H1 (cell line): ENCODE results near the gene ANKRD40. TPM values are rescaled to one million over a fixed set of nuclear protein-coding genes. Genes with fewer than 3 reads are reported as not detected.

Source experiments
- CTCF ChIA-PET: fragments of 300-600 bp; sonication (Branson Sonifier 250); formaldehyde crosslinking; loops from one replicate; lab custom pipeline; 2021; ENCODE audit not compliant: partially characterized antibody; lab: Charles Lee
- POLR2A ChIA-PET: fragments of 300-600 bp; sonication (Branson Sonifier 250); formaldehyde crosslinking; loops from one replicate; lab custom pipeline; 2021; ENCODE audit warnings: inconsistent platforms; ENCODE audit not compliant: partially characterized antibody; lab: Charles Lee
- DNase-seq, 2 experiments: peaks; one replicate each; pipeline versions ENCODE4 v3.0.0 to v3.0.0-alpha.2; 2010 to 2022; ENCODE audit warnings: low spot score in 2 of 2, low read depth in 1 of 2, mixed read lengths in 1 of 2
- FAIRE-seq: peaks from 2 replicates; lab custom pipeline; 2011; peaks lifted over from hg19 to GRCh38; lab: Jason Lieb, UNC
- H2AFZ ChIP-seq: 2 replicates; pipeline ENCODE4 v1.8.1; 2012; ENCODE audit warnings: low read length, inconsistent platforms
- H2AK5ac ChIP-seq: 2 replicates; pipeline ENCODE4 v1.6.1; 2013; ENCODE audit warnings: low read depth, low read length
- H2BK120ac ChIP-seq: replicated peaks from 2 replicates; pipeline ENCODE3; 2013; ENCODE audit warnings: low read depth, low read length, inconsistent platforms
- H2BK12ac ChIP-seq: 2 replicates; pipeline ENCODE4 v1.6.1; 2013; ENCODE audit warnings: low read depth, low read length
- H2BK15ac ChIP-seq: 2 replicates; pipeline ENCODE4 v1.6.1; 2013; ENCODE audit warnings: low read length
- H2BK20ac ChIP-seq: 2 replicates; pipeline ENCODE4 v1.6.1; 2013; ENCODE audit warnings: low read length
- H2BK5ac ChIP-seq: 2 replicates; pipeline ENCODE4 v1.6.1; 2013; ENCODE audit warnings: low read depth, low read length
- H3K14ac ChIP-seq: 2 replicates; pipeline ENCODE4 v1.6.1; 2013; ENCODE audit warnings: inconsistent platforms; ENCODE audit not compliant: insufficient read length
- H3K18ac ChIP-seq: 2 replicates; pipeline ENCODE4 v1.6.1; 2013; ENCODE audit warnings: low read length; ENCODE audit errors: extremely low read depth
- H3K23ac ChIP-seq: 2 replicates; pipeline ENCODE4 v1.6.1; 2013; ENCODE audit warnings: inconsistent platforms; ENCODE audit not compliant: insufficient read length
- H3K23me2 ChIP-seq: 2 replicates; pipeline ENCODE4 v1.6.1; 2013; ENCODE audit warnings: low read depth, low read length
- H3K27ac ChIP-seq: 2 replicates; pipeline ENCODE4 v1.6.1; 2011; ENCODE audit warnings: low read depth, low read length, inconsistent platforms
- H3K27me3 ChIP-seq, 4 experiments: replicated peaks in 1 of 4; 1 replicate in 1 of 4; 2 replicates in 3 of 4; pipeline versions ENCODE4 v1.6.1 to v1.8.1; 2011 to 2013; ENCODE audit warnings: low read length in 3 of 4, mild to moderate bottlenecking in 3 of 4, inconsistent platforms in 2 of 4, mixed read lengths in 2 of 4, moderate library complexity in 1 of 4; ENCODE audit not compliant: control insufficient read depth in 3 of 4, insufficient read depth in 3 of 4; ENCODE audit errors: extremely low read depth in 1 of 4
- H3K36me3 ChIP-seq, 4 experiments: 2 replicates each; pipeline versions ENCODE4 v1.6.1 to v1.8.1; 2011 to 2013; ENCODE audit warnings: mild to moderate bottlenecking in 4 of 4, low read length in 3 of 4, moderate library complexity in 2 of 4, control low read depth in 1 of 4, inconsistent platforms in 1 of 4; ENCODE audit not compliant: insufficient read depth in 4 of 4, control insufficient read depth in 2 of 4
- H3K4ac ChIP-seq: replicated peaks from 2 replicates; pipeline ENCODE3; 2013; ENCODE audit warnings: low read length, low read depth, mixed read lengths, inconsistent platforms; ENCODE audit not compliant: insufficient read length
- H3K4me1 ChIP-seq, 4 experiments: replicated peaks in 1 of 4; 1 replicate in 1 of 4; 2 replicates in 3 of 4; pipeline versions ENCODE4 v1.6.1 to v1.8.1; 2011 to 2013; ENCODE audit warnings: low read length in 3 of 4, inconsistent platforms in 2 of 4, mixed read lengths in 1 of 4; ENCODE audit not compliant: insufficient read depth in 4 of 4, control insufficient read depth in 3 of 4
- H3K4me2 ChIP-seq, 2 experiments: 2 replicates each; pipeline versions ENCODE4 v1.6.1 to v1.8.1; 2011 to 2013; ENCODE audit warnings: low read depth in 2 of 2, low read length in 2 of 2, control low read depth in 1 of 2, inconsistent platforms in 1 of 2, mild to moderate bottlenecking in 1 of 2; ENCODE audit not compliant: insufficient read depth in 1 of 2
- H3K4me3 ChIP-seq, 4 experiments: fragments of 200-600, 300-600 bp in 1 of 4; sonication (generic), shearing (Covaris generic), sonication (Bioruptor Twin) in 1 of 4; 2 replicates each; pipeline versions ENCODE4 v1.5.1 to v1.8.1; 2011 to 2016; ENCODE audit warnings: low read length in 4 of 4, low read depth in 3 of 4, control low read depth in 2 of 4, inconsistent platforms in 2 of 4, mild to moderate bottlenecking in 2 of 4, mixed read lengths in 1 of 4, moderate library complexity in 1 of 4; ENCODE audit not compliant: insufficient read depth in 2 of 4; ENCODE audit errors: extremely low read depth in 1 of 4
- H3K56ac ChIP-seq: replicated peaks from 2 replicates; pipeline ENCODE3; 2013; ENCODE audit warnings: low read depth, mild to moderate bottlenecking, mixed read lengths, low read length, inconsistent platforms; ENCODE audit not compliant: insufficient read length
- H3K79me1 ChIP-seq: 2 replicates; pipeline ENCODE4 v1.6.1; 2013; ENCODE audit warnings: low read depth, low read length, control low read depth
- H3K79me2 ChIP-seq, 2 experiments: 2 replicates each; pipeline versions ENCODE4 v1.6.1 to v1.8.1; 2012 to 2013; ENCODE audit warnings: low read length in 2 of 2, mild to moderate bottlenecking in 2 of 2, inconsistent platforms in 1 of 2; ENCODE audit not compliant: insufficient read depth in 2 of 2, control insufficient read depth in 1 of 2
- H3K9ac ChIP-seq, 4 experiments: replicated peaks in 1 of 4; 1 replicate in 1 of 4; 2 replicates in 3 of 4; pipeline versions ENCODE4 v1.6.1 to v1.8.1; 2011 to 2013; ENCODE audit warnings: low read depth in 3 of 4, low read length in 3 of 4, control low read depth in 2 of 4, mild to moderate bottlenecking in 2 of 4, moderate library complexity in 2 of 4, inconsistent platforms in 1 of 4; ENCODE audit errors: extremely low read depth in 1 of 4
- H3K9me3 ChIP-seq, 2 experiments: 2 replicates each; pipeline versions ENCODE4 v1.6.1 to v1.8.1; 2012 to 2013; ENCODE audit warnings: mild to moderate bottlenecking in 2 of 2, moderate library complexity in 2 of 2, control low read depth in 1 of 2, inconsistent platforms in 1 of 2, low read depth in 1 of 2, low read length in 1 of 2, mixed read lengths in 1 of 2; ENCODE audit not compliant: insufficient read depth in 2 of 2
- H4K20me1 ChIP-seq, 2 experiments: replicated peaks in 1 of 2; 2 replicates each; pipeline versions ENCODE3 to v1.8.1; 2011 to 2013; ENCODE audit warnings: inconsistent platforms in 2 of 2, low read length in 2 of 2, mild to moderate bottlenecking in 1 of 2; ENCODE audit not compliant: insufficient read depth in 2 of 2, control insufficient read depth in 1 of 2
- H4K5ac ChIP-seq: 2 replicates; pipeline ENCODE4 v1.6.1; 2013; ENCODE audit warnings: low read length, low read depth, mixed read lengths, inconsistent platforms; ENCODE audit not compliant: insufficient read length
- H4K8ac ChIP-seq: 2 replicates; pipeline ENCODE4 v1.8.0; 2013; ENCODE audit warnings: mild to moderate bottlenecking, moderate library complexity, low read length, inconsistent platforms; ENCODE audit not compliant: insufficient read depth; ENCODE audit errors: extremely low read depth
- H4K91ac ChIP-seq: replicated peaks from 2 replicates; pipeline ENCODE3; 2013; ENCODE audit warnings: low read length, mixed read lengths, inconsistent platforms; ENCODE audit not compliant: insufficient read length
- CTCF ChIP-seq, 3 experiments: IDR thresholded peaks; 1 replicate in 2 of 3; 2 replicates in 1 of 3; pipeline versions ENCODE4 v1.5.1 to v1.6.1; 2011; ENCODE audit warnings: low read length in 3 of 3, mild to moderate bottlenecking in 3 of 3, inconsistent platforms in 2 of 3, low read depth in 1 of 3, moderate library complexity in 1 of 3; ENCODE audit not compliant: insufficient read depth in 1 of 3; ENCODE audit errors: control extremely low read depth in 1 of 3
- E2F6 ChIP-seq: IDR thresholded peaks from 2 replicates; pipeline ENCODE4 v1.6.1; 2012; ENCODE audit warnings: inconsistent platforms
- POLR2AphosphoS5 ChIP-seq: IDR thresholded peaks from 2 replicates; pipeline ENCODE4 v1.6.1; 2011; ENCODE audit warnings: low read depth, low read length
- RAD21 ChIP-seq, 2 experiments: IDR thresholded peaks in 1 of 2; conservative IDR thresholded peaks in 1 of 2; 2 replicates each; pipeline ENCODE4 v1.6.1; 2011; ENCODE audit warnings: low read depth in 2 of 2, low read length in 2 of 2, improper control_type of control experiment in 1 of 2, inconsistent platforms in 1 of 2, mild to moderate bottlenecking in 1 of 2, moderate library complexity in 1 of 2
- YY1 ChIP-seq: IDR thresholded peaks from 2 replicates; pipeline ENCODE4 v1.6.1; 2011; ENCODE audit warnings: low read depth, mild to moderate bottlenecking, low read length
- WGBS, 2 experiments: shearing (Covaris generic) in 1 of 2; methylation state at CpG; one replicate each; pipeline versions ENCODE4 v1.1.6 to v1.1.7; 2013 to 2015; ENCODE audit warnings: low lambda C conversion rate in 2 of 2, mixed read lengths in 2 of 2, inconsistent platforms in 1 of 2, low coverage in 1 of 2, missing lambda C conversion rate in 1 of 2; ENCODE audit not compliant: insufficient replicate concordance in 2 of 2, insufficient coverage in 1 of 2, insufficient read length in 1 of 2; ENCODE audit errors: extremely low coverage in 1 of 2, missing lambda C conversion rate in 1 of 2; 5-methylcytosine and 5-hydroxymethylcytosine counted together
- polyA plus RNA-seq, 7 experiments: library from polyadenylated mRNA; depleted of rRNA in 3 of 7; stranded (reverse) in 5 of 7; unstranded in 2 of 7; fragments of >200 nt in 5 of 7; fragments of 200-250 nt in 2 of 7; gene quantifications; 1 replicate in 5 of 7; 2 replicates in 1 of 7; 4 replicates in 1 of 7; pipeline versions ENCODE4 v1.2.1 to v1.2.3, GENCODE V29; 2011 to 2013; ENCODE audit warnings: missing spikeins in 2 of 7, mixed read lengths in 2 of 7
- total RNA-seq: library from RNA; stranded (reverse); fragmentation: NEBNext Ultra II Directional; extraction: Animal tissue kit (Norgen Biotek cat#: 25700); gene quantifications from 2 replicates; pipeline ENCODE4 v1.2.1, GENCODE V29; 2021

ANKRD40 gene
- total and polyA plus RNA-seq, 2 of the 8 experiments (the other 6 are each of a cell fraction or from before 2014, with no cell fraction given) = 26.1 to 50.1 TPM

- no peaks in the 10 kb centered on the region for H4K20me1 ChIP-seq
- no peak overlapping the region for H3K4me2 ChIP-seq
- H2AFZ ChIP-seq = no peak overlapping the region
- FAIRE-seq = no peak
- H3K9ac ChIP-seq = no peak overlapping the region
- no peak overlapping the region for H2BK120ac ChIP-seq
- CTCF ChIA-PET = interaction anchor here (0.6 to 20.2 kb wide), 13 partner anchors 11 to 199 kb away, joined by 3 to 391 read pairs (median 4); no protein-coding TSS in a partner anchor
- no peaks in the 10 kb centered on the region for H3K36me3 ChIP-seq
- H3K27me3 ChIP-seq = no peaks in the 10 kb centered on the region
- 82% methylated on average over 27 of the region's 27 CpGs; no CpG with 5 or more reads in 1 of the 2 experiments for WGBS, 2 experiments
- no peak overlapping the region for H4K91ac ChIP-seq
- no peak overlapping the region for H3K27ac ChIP-seq
- H3K4ac ChIP-seq = no peak overlapping the region
- no peak overlapping the region for H2BK5ac ChIP-seq
- no peak for DNase-seq
- H4K5ac ChIP-seq = no peak overlapping the region
- H3K79me2 ChIP-seq = no peaks in the 10 kb centered on the region
- H4K8ac ChIP-seq = no peak overlapping the region
- no peak overlapping the region for H2BK15ac ChIP-seq
- H2BK12ac ChIP-seq = no peak overlapping the region
- POLR2A ChIA-PET = interaction anchor here (0.9 kb wide), 1 partner anchor 76 kb away, joined by 3 read pairs; no protein-coding TSS in a partner anchor
- H2BK20ac ChIP-seq = no peak overlapping the region
- H3K79me1 ChIP-seq = no peaks in the 10 kb centered on the region
- no peak overlapping the region for H3K4me3 ChIP-seq
- H3K18ac ChIP-seq = no peak overlapping the region
- H3K56ac ChIP-seq = no peak overlapping the region
- no peak overlapping the region for H2AK5ac ChIP-seq
- no peaks in the 10 kb centered on the region for H3K23me2 ChIP-seq
- H3K4me1 ChIP-seq = peaks cover 0 to 10% (median 1%) of the 10 kb centered on the region in 4 experiments; a peak in 3 of 7 replicates
- H3K9me3 ChIP-seq = no peaks in the 10 kb centered on the region
- H3K14ac ChIP-seq = no peak overlapping the region
- TF ChIP-seq E2F6 (no peak), YY1 (0 out of 2 replicates have a peak, but pooled peaks have one; percentile 9), RAD21 (IDR thresholded peaks at IDR 0.05 in 1 of 2, conservative IDR thresholded peaks at IDR 0.05 in 1 of 2; ENCODE audit: low read depth in 2 of 2, low read length in 2 of 2) (peak; percentile 37 to 51), CTCF (IDR thresholded peaks at IDR 0.05; ENCODE audit: control extremely low read depth in 1 of 3, insufficient read depth in 1 of 3, low read depth in 1 of 3, low read length in 3 of 3) (peak; percentile 13 to 51 (median 45)), POLR2AphosphoS5 (no peak)
- TF ChIP-seq, all 59 proteins: peak for 3
- H3K23ac ChIP-seq = no peak overlapping the region
Observed at GRCh38 chr17:50681263-50682200, 26.2 kb downstream of the ANKRD40 start.
